ENCODE results near the gene DUSP23. TPM values are rescaled to one million over a fixed set of nuclear protein-coding genes. Genes with fewer than 3 reads are reported as not detected.

Gene DUSP23
- total RNA-seq, 1 donor from 2014 or later: 16.9 TPM

GRCh38 chr1:159800177-159800930 lies 19.6 kb downstream of the DUSP23 start:
- H3K4me3 Mint-ChIP-seq (ENCODE audit: unreplicated experiment): no peak overlapping the region
- H3K9me3 Mint-ChIP-seq (ENCODE audit: low read depth): no peaks in the 10 kb centered on the region
- no peaks in the 10 kb centered on the region for H3K36me3 Mint-ChIP-seq (ENCODE audit: low read depth)
- peaks cover 19% of the 10 kb centered on the region for H3K27me3 Mint-ChIP-seq (ENCODE audit: low read depth)
- H3K27ac Mint-ChIP-seq (ENCODE audit: unreplicated experiment): no peak overlapping the region
- no peaks in the 10 kb centered on the region for H3K4me1 Mint-ChIP-seq (ENCODE audit: low read depth)
- DNase-seq (ENCODE audit: low spot score): no peak
- no peak for TF ChIP-seq CTCF (IDR thresholded peaks at IDR 0.05)

DNA sequence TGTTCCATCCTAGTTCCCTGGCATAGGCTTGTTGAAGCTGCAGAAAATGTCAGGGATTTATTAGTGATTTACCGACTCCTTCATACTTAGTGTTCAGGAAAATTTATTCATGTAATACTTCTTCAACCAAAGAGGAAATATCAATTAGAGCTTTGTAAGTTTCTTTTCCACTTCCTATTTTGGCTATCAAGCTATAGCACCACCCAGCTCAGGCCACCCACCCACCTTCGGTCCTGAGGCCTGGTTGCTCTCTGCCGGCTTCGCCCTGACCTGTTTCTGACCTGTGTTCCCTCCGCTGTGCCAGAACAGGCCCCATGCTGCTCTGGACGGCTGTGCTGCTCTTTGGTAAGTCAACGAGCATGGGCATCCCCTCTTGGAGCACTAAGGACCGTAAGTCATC lies 21.3 kb downstream of the DUSP23 start, which contains the start of gene FCRL6:
Gene FCRL6 (plus strand): TSS at position 250 of the 400 bp plus-strand sequence. CDS start 65 bp downstream, at position 315.
- no peak for TF ChIP-seq CTCF (IDR thresholded peaks at IDR 0.05)
- H3K27ac Mint-ChIP-seq (ENCODE audit: unreplicated experiment): no peak within 1 kb of the TSS
- peaks cover 17% of the 10 kb centered on the region for H3K27me3 Mint-ChIP-seq (ENCODE audit: low read depth)
- H3K9me3 Mint-ChIP-seq (ENCODE audit: low read depth): no peaks in the 10 kb centered on the region
- no peak for DNase-seq (ENCODE audit: low spot score)
- no peaks in the 10 kb centered on the region for H3K36me3 Mint-ChIP-seq (ENCODE audit: low read depth)
- H3K4me3 Mint-ChIP-seq (ENCODE audit: unreplicated experiment): no peak within 1 kb of the TSS
- no peaks in the 10 kb centered on the region for H3K4me1 Mint-ChIP-seq (ENCODE audit: low read depth)

DNA sequence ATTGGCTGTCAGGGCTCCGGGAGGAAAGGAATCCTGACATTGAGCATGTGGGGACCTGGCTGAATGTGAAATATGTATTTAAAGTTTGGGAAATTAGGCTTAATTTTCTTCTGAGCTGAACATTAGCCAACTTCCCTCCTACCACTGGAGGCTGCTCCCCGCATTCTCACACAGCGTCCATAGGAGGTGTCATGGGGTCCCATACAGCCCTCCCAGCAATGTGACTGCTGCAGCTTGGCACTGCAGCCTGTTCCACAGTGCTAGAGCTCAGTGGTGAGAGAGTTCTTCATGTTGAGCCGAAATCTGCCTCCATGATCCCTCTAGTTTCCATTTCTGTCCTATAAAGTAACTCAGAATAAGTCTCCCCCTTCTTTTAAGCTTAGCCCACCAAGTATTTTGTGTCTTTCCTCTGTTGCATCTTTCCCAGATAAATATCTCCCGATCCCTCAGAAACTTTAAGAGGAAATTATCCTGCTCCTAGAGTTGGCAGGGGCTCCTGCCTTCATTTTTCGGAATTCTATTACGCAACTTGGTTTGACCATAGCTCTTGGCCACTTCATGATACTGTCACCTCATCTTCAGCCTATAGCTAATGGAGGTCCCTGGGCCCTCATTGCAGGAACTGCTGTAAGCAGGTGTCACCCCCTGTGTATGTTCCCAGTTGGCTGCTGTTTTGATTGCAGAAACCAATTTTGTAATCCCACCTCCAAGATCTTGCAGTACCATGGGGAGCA lies 23.4 kb downstream of the DUSP23 start:
- Mint-ChIP-seq H3K36me3 (ENCODE audit: low read depth) (no peaks in the 10 kb centered on the region), H3K4me1 (ENCODE audit: low read depth) (no peaks in the 10 kb centered on the region), H3K27ac (ENCODE audit: unreplicated experiment) (no peak overlapping the region), H3K4me3 (ENCODE audit: unreplicated experiment) (no peak overlapping the region), H3K9me3 (ENCODE audit: low read depth) (no peaks in the 10 kb centered on the region), H3K27me3 (ENCODE audit: low read depth) (peaks cover 12% of the 10 kb centered on the region)
- no peak for DNase-seq (ENCODE audit: low spot score)
- no peak for TF ChIP-seq CTCF (IDR thresholded peaks at IDR 0.05)

DNA sequence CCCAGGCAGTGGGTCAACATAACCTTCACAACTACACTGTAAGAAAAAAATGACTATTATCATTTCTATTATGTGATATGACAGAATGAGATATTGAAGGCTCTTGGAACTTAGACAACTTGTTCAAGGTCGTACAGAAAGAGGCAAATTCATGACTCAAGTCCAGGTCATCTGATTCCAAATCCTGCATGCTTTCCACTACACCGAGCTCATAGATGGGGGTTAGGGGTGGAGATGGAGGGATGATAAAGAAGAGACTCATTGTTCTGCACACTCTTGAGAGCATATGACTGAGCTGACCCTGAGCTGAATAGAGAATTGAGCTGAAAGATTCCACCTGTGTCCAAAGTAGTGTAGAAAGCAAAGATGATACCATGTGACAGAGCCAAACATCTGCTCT lies 24.2 kb downstream of the DUSP23 start:
- Mint-ChIP-seq H3K9me3 (ENCODE audit: low read depth) (no peaks in the 10 kb centered on the region), H3K4me1 (ENCODE audit: low read depth) (no peaks in the 10 kb centered on the region), H3K27me3 (ENCODE audit: low read depth) (peaks cover 12% of the 10 kb centered on the region), H3K4me3 (ENCODE audit: unreplicated experiment) (no peak overlapping the region), H3K27ac (ENCODE audit: unreplicated experiment) (no peak overlapping the region), H3K36me3 (ENCODE audit: low read depth) (no peaks in the 10 kb centered on the region)
- no peak for DNase-seq (ENCODE audit: low spot score)
- TF ChIP-seq CTCF (IDR thresholded peaks at IDR 0.05): no peak

DNA sequence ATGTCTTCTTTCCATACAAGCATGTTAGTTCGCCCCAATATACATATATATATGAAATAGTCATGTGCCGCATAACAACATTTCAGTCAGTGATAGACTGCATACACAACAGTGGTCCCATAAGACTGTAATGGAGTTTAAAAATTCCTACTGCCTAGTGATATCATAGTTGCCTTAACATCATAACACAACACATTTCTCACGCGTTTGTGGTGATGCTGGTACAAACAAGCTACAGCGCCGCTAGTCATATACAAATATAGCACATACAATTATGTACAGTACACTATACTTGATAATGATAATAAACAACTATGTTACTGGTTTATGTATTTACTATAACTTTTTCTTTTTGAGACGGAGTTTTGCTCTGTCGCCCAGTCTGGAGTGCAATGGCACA lies 35.2 kb downstream of the DUSP23 start:
- no peaks in the 10 kb centered on the region for H3K9me3 Mint-ChIP-seq (ENCODE audit: low read depth)
- no peak overlapping the region for H3K4me3 Mint-ChIP-seq (ENCODE audit: unreplicated experiment)
- H3K27me3 Mint-ChIP-seq (ENCODE audit: low read depth): peaks cover 17% of the 10 kb centered on the region
- H3K36me3 Mint-ChIP-seq (ENCODE audit: low read depth): peaks cover 2% of the 10 kb centered on the region
- H3K4me1 Mint-ChIP-seq (ENCODE audit: low read depth): no peaks in the 10 kb centered on the region
- no peak overlapping the region for H3K27ac Mint-ChIP-seq (ENCODE audit: unreplicated experiment)
- TF ChIP-seq CTCF (IDR thresholded peaks at IDR 0.05): no peak
- no peak for DNase-seq (ENCODE audit: low spot score)
